ENCODE measurements around the gene TNFRSF14. TPM values are rescaled to one million over a fixed set of nuclear protein-coding genes. Genes with fewer than 3 reads are reported as not detected.

TNFRSF14 gene
- total and polyA plus RNA-seq, 9 of the 15 experiments (the other 6 are each of a cell fraction or from before 2014, with no cell fraction given), result 0.11 to 2.3 (median 0.68) TPM; not detected in 2

DNA sequence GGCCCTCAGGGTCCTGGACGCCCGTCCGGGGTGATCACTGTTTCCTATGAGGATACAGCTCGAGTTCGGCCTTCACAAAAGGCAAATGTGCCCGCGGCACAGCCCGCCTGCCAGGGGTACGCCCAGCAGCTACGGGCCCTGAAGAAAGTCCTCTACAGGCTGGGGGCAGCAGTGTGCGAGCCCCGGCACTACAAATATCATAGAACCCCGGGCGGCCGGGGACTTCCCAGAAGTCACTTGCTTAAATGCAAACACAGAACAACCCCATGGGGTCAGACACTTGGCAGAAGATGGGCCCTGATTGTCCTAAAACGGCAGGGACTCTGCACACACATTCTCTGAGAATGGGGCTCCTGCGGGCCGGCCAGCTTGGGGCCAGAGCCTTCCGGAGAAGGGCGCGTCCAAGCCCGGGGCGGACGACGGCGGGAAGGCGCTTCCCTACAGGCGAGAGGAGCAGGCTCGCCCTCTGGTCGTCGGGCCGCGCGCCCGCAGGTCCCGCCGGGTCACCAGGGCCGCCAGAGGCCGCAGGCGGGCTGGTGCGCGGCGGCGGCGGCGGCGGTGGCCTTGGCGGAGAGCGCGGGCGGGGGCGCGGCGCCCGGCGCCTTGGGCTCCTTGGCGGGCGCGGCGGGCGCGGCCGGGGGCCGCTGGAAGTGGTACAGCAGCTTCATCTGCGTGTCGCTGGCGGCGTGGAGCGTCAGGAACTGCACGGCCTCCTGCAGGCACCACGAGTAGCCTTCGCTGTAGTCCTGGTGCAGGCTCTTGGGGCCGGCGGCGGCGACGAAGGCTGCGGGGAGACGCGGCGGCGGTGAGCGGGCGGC is 27.0 kb upstream of the TNFRSF14 start (continued):
- TF ChIP-seq, protein P1, sequence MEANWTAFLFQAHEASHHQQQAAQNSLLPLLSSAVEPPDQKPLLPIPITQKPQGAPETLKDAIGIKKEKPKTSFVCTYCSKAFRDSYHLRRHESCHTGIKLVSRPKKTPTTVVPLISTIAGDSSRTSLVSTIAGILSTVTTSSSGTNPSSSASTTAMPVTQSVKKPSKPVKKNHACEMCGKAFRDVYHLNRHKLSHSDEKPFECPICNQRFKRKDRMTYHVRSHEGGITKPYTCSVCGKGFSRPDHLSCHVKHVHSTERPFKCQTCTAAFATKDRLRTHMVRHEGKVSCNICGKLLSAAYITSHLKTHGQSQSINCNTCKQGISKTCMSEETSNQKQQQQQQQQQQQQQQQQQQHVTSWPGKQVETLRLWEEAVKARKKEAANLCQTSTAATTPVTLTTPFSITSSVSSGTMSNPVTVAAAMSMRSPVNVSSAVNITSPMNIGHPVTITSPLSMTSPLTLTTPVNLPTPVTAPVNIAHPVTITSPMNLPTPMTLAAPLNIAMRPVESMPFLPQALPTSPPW (CRISPR knock-in tag; IDR thresholded peaks at IDR 0.05), result peak; percentile 24; the same call in 1 of the 2 replicates
- TF ChIP-seq TBL1XR1 (IDR thresholded peaks at IDR 0.05; ENCODE audit: low read length in 2 of 2) (no peak), ZBTB8A (IDR thresholded peaks at IDR 0.05; ENCODE audit: partially characterized antibody) (no peak), KLF10 (CRISPR knock-in tag; IDR thresholded peaks at IDR 0.05) (no peak), ZNF316 (IDR thresholded peaks at IDR 0.05) (no peak), PHF8 (IDR thresholded peaks at IDR 0.05; ENCODE audit: borderline replicate concordance, low read length) (peak; percentile 27; the same call in 1 of the 2 replicates), RBM15 (IDR thresholded peaks at IDR 0.05; ENCODE audit: insufficient read depth, low read length) (no peak), RFX7 (CRISPR knock-in tag; IDR thresholded peaks at IDR 0.05) (no peak), ZKSCAN3 (CRISPR knock-in tag; IDR thresholded peaks at IDR 0.05) (no peak), RBBP5 (IDR thresholded peaks at IDR 0.05; ENCODE audit: borderline replicate concordance, insufficient read depth, low read length, poor library complexity, severe bottlenecking) (no peak), YY1 (IDR thresholded peaks at IDR 0.05; ENCODE audit: borderline replicate concordance in 1 of 3, control insufficient read depth in 1 of 3, extremely low read depth in 1 of 3, insufficient read depth in 3 of 3, insufficient read length in 1 of 3, insufficient replicate concordance in 2 of 3, low read depth in 1 of 3, low read length in 2 of 3) (no peak), ZNF3 (CRISPR knock-in tag; IDR thresholded peaks at IDR 0.05) (no peak), HLTF (IDR thresholded peaks at IDR 0.05) (no peak), HNRNPUL1 (IDR thresholded peaks at IDR 0.05; ENCODE audit: low read length) (no peak), SMAD4 (CRISPR knock-in tag; conservative IDR thresholded peaks at IDR 0.05) (peak; percentile 73)
- TF ChIP-seq, protein P2, sequence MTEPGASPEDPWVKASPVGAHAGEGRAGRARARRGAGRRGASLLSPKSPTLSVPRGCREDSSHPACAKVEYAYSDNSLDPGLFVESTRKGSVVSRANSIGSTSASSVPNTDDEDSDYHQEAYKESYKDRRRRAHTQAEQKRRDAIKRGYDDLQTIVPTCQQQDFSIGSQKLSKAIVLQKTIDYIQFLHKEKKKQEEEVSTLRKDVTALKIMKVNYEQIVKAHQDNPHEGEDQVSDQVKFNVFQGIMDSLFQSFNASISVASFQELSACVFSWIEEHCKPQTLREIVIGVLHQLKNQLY (CRISPR knock-in tag; conservative IDR thresholded peaks at IDR 0.05), result no peak
- TF ChIP-seq, protein P3, sequence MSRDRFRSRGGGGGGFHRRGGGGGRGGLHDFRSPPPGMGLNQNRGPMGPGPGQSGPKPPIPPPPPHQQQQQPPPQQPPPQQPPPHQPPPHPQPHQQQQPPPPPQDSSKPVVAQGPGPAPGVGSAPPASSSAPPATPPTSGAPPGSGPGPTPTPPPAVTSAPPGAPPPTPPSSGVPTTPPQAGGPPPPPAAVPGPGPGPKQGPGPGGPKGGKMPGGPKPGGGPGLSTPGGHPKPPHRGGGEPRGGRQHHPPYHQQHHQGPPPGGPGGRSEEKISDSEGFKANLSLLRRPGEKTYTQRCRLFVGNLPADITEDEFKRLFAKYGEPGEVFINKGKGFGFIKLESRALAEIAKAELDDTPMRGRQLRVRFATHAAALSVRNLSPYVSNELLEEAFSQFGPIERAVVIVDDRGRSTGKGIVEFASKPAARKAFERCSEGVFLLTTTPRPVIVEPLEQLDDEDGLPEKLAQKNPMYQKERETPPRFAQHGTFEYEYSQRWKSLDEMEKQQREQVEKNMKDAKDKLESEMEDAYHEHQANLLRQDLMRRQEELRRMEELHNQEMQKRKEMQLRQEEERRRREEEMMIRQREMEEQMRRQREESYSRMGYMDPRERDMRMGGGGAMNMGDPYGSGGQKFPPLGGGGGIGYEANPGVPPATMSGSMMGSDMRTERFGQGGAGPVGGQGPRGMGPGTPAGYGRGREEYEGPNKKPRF (IDR thresholded peaks at IDR 0.05; ENCODE audit: low read depth, low read length), result no peak
- TF ChIP-seq, protein P4, sequence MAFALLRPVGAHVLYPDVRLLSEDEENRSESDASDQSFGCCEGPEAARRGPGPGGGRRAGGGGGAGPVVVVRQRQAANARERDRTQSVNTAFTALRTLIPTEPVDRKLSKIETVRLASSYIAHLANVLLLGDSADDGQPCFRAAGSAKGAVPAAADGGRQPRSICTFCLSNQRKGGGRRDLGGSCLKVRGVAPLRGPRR (CRISPR knock-in tag; IDR thresholded peaks at IDR 0.05), result no peak
- TF ChIP-seq, protein P5, sequence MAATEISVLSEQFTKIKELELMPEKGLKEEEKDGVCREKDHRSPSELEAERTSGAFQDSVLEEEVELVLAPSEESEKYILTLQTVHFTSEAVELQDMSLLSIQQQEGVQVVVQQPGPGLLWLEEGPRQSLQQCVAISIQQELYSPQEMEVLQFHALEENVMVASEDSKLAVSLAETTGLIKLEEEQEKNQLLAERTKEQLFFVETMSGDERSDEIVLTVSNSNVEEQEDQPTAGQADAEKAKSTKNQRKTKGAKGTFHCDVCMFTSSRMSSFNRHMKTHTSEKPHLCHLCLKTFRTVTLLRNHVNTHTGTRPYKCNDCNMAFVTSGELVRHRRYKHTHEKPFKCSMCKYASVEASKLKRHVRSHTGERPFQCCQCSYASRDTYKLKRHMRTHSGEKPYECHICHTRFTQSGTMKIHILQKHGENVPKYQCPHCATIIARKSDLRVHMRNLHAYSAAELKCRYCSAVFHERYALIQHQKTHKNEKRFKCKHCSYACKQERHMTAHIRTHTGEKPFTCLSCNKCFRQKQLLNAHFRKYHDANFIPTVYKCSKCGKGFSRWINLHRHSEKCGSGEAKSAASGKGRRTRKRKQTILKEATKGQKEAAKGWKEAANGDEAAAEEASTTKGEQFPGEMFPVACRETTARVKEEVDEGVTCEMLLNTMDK (IDR thresholded peaks at IDR 0.05; ENCODE audit: borderline replicate concordance, insufficient read depth, low read depth, low read length, poor library complexity, severe bottlenecking), result peak; percentile 45
